ENCODE measurements around the gene GPR161.
"Not testable (repeated sequence)": the region's sequence is repeated elsewhere in the genome, so short reads cannot be mapped to it uniquely, and the experiment has no call there.

GPR161 gene, protein sequence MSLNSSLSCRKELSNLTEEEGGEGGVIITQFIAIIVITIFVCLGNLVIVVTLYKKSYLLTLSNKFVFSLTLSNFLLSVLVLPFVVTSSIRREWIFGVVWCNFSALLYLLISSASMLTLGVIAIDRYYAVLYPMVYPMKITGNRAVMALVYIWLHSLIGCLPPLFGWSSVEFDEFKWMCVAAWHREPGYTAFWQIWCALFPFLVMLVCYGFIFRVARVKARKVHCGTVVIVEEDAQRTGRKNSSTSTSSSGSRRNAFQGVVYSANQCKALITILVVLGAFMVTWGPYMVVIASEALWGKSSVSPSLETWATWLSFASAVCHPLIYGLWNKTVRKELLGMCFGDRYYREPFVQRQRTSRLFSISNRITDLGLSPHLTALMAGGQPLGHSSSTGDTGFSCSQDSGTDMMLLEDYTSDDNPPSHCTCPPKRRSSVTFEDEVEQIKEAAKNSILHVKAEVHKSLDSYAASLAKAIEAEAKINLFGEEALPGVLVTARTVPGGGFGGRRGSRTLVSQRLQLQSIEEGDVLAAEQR

DNA sequence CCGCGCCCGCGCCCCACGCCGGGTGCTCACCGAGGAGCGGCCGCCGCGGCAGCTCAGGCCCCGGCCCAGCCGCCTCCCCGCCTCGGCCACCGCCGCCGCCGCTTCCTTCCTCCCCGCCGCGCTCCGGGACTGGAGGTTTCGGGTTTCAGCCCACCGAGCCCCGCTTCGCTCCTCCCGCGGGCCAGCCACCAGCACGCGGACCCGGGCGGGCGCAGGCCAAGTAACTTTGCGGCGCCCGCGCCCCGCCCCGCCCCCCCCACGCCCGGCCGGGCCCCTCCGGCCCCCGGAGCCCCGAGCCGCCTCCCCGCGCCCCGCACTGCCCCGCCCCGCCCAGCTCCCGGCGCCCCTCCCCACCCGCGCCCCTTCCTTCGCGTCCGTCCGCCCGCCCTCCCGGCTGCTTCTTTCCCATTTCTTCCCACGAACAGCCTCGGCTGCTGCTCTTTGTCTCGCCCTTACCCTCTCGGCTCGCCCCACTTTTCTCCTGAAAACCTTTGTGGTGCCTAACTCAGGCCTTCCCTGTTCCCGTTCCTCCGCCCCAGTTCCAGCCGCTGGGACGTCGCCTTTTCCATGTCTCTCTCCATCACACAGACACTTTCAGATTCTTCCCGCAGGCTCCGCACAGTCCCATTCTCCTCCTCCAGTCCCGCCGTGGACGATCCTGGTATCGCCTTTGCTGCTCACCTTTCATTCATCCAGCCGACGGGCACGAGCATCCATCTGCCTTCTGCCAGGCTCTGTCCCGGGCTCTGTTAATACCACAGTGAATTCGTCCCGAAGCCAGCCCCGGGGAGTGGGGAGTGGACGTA is at the start of gene GPR161:
GPR161 (minus strand) TSS at position 222 of the 806 bp plus-strand sequence. CDS start 32,080 bp downstream, outside the sequence.
- no peak for TF ChIP-seq ZFX (IDR thresholded peaks at IDR 0.05; ENCODE audit: borderline replicate concordance)
- TF ChIP-seq, protein P1, sequence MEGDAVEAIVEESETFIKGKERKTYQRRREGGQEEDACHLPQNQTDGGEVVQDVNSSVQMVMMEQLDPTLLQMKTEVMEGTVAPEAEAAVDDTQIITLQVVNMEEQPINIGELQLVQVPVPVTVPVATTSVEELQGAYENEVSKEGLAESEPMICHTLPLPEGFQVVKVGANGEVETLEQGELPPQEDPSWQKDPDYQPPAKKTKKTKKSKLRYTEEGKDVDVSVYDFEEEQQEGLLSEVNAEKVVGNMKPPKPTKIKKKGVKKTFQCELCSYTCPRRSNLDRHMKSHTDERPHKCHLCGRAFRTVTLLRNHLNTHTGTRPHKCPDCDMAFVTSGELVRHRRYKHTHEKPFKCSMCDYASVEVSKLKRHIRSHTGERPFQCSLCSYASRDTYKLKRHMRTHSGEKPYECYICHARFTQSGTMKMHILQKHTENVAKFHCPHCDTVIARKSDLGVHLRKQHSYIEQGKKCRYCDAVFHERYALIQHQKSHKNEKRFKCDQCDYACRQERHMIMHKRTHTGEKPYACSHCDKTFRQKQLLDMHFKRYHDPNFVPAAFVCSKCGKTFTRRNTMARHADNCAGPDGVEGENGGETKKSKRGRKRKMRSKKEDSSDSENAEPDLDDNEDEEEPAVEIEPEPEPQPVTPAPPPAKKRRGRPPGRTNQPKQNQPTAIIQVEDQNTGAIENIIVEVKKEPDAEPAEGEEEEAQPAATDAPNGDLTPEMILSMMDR (IDR thresholded peaks at IDR 0.05) = no peak
- no peak within 1 kb of the TSS for H3K27ac ChIP-seq

DNA sequence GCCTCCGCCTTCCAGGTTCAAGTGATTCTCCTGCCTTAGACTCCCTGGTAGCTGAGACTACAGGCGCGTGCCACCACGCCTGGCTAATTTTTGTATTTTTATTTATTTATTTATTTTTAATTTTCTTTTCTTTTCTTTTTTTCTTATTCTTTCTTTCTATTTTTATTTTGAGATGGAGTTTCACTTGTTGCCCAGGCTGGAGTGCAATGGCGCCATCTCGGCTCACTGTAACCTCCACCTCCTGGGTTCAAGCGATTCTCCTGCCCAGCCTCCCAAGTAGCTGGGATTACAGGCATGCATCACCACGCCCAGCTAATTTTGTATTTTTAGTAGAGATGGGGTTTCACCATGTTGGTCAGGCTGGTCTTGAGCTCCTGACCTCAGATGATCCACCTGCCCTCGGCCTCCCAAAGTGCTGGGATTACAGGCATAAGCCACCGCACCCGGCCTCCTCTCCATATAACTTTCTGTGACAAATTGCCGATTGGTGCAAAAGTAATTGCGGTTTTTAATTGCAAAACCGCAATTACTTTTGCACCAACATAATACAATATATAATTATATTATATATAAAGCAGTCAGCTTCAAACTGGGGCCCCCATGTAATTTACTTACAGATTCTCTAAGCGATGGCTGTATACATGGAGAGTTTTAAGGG is 44.5 kb upstream of the GPR161 start:
- H3K27ac ChIP-seq = not testable (repeated sequence)

DNA sequence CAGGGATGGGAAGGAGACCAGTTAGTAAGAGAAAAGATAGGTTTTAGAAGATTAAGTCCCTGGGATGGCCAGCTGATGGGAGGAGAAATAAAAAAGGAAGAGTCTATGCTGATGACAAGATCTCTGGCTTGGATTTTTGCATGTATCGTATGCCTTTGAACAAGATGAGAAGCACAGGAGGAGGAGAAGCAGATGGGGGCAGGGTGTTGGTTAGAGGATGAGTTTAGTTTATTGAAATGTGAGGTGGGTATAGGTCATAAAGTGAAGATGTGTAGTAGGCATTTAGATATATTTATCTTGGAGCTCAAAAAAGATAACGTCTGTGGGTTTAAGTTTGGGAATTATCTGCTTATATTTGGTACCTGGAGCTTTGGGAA is 43.4 kb upstream of the GPR161 start:
- H3K27ac ChIP-seq = peak overlapping the region; percentile 97

DNA sequence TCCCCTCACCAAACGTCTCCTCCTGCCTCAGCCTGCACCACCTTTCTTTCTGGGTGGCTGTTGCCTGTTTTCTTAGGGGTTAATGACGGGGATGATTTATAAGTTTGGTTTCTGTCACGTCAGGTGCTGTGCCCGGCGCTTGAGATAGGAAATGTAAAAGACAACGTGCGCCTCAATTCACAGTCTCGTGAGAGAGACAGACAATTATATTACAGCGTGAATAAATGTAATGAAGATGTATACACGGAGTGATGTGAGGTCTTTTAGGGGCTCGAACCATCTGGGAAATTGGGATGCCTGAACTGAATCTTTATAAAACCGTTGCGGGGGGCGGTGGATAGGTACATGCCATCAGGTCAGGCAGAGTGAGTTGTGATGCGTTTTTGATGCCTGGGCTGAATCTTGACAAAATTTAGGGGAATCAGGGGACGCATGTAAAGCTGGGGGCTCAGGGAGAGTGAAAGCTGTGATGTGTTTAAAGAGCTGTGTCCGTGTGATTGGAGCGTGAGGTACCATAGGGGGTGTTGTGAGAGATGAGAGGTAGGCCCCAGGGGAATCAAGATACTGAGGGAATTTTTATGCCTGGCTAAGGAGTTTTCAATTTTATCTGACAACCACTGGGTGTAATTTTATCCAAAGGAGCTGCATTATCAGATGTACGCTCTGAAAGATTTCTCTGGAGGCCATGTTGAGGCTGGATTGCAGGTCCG is 42.9 kb upstream of the GPR161 start:
- TF ChIP-seq, protein P1 (IDR thresholded peaks at IDR 0.05) = no peak
- TF ChIP-seq ZFX (IDR thresholded peaks at IDR 0.05; ENCODE audit: borderline replicate concordance) = no peak
- peak overlapping the region; percentile 97 for H3K27ac ChIP-seq

More for the DNA sequence above, 43.4 kb upstream of the GPR161 start:
- no peak for TF ChIP-seq ZFX (IDR thresholded peaks at IDR 0.05; ENCODE audit: borderline replicate concordance)

DNA sequence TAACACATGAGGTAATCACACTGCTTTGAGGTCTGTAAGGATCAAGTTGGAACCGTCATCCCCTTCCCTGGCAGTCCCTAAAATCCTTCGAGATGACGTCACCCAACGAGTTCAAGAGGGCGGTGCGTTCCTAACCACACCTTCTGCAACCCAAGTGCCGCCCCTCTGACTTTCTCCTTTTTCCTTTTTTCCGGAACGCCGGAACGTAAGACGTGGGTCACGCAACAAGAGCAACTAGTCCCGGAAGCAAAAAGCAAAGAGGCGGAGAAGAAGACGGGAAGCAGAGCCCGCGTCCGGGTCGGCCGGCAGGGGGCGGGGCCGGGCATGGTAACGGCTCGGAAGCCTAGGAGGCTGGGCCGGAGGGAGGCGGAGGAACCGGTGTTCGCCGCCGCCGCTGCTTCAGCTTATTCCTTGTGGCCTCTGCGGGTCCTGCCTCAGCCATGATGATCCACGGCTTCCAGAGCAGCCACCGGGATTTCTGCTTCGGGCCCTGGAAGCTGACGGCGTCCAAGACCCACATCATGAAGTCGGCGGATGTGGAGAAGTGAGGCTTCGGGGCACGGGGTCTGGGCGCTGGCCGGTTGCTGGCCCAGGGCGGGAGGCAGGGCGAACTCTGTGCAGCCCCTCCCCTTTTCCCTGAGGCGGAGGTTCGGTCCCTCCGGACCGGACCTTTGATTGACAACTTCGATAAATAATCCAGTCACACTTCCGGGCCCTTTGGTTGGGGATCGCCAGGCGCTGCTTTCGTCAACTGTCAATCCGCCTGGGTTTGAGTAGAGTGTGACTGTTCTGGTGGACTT is 42.1 kb upstream of the GPR161 start, which contains the start of gene TIPRL:
TIPRL (plus strand) TSS at position 325 of the 800 bp plus-strand sequence; CDS start at position 441, 116 bp downstream.
- H3K27ac ChIP-seq = peak within 1 kb of the TSS; percentile 97
- TF ChIP-seq, protein P1 (IDR thresholded peaks at IDR 0.05) = peak; percentile 67
- no peak for TF ChIP-seq ZFX (IDR thresholded peaks at IDR 0.05; ENCODE audit: borderline replicate concordance)

DNA sequence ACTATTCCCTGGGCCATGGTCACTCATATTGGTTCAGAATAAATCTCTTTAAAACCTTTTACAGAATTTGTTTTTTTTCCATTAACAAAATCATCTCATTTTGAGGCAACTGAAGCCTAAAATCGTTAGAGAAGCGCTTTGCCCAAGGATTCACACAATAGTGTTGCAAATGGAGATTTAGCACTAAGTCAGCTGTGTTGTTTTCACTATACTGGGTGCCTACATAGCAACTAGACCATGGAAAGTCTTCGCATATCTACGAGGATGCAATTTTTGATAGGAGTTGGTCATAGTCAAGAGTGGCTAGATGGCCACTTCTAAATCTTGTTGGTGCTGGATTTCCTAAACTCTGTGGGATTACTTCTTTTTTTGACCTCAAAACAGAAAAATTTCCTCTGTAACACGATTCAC is 41.5 kb upstream of the GPR161 start:
- TF ChIP-seq, protein P1 (IDR thresholded peaks at IDR 0.05) = no peak
- TF ChIP-seq ZFX (IDR thresholded peaks at IDR 0.05; ENCODE audit: borderline replicate concordance) = no peak
- H3K27ac ChIP-seq = peak overlapping the region; percentile 97

DNA sequence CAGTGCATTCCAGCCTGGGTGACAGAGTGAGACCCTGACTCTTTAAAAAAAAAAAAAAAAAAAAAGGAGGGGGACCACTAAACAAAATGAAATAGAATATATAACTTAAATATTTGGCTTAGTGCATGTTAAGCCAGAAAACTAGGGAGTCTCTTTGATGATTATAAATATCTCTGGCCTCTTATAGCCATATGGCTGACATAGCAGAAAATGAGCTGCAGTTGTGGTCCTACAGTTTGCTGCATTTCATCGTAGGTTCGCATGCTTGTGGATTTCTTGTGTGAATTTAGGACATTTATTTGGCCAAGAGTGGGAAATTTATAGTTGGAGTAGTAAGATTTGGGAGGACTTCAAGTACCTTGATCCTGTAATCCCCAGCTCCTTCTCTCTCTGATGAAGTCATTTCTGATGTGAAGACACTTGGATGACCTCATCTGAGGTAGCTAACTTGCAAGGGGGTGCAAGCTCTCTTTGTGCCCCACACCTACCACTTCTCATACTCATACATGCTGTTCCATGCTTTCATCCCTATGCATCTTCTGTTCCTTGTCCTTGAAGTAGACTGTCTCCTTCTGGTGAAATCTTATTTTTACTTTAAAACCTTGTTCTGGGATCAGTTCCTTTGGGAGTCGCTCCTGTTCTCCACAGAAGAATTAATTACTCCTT is 35.7 kb upstream of the GPR161 start:
- H3K27ac ChIP-seq = no peak overlapping the region
- TF ChIP-seq, protein P1 (IDR thresholded peaks at IDR 0.05) = no peak
- TF ChIP-seq ZFX (IDR thresholded peaks at IDR 0.05; ENCODE audit: borderline replicate concordance) = no peak

Measured in 22Rv1 (cell line).